Measurements from ENCODE around the gene PAPSS2. TPM values are rescaled to one million over a fixed set of nuclear protein-coding genes. Genes with fewer than 3 reads are reported as not detected.
"Not testable (repeated sequence)": the region's sequence is repeated elsewhere in the genome, so short reads cannot be mapped to it uniquely, and the experiment has no call there.

Gene PAPSS2
- total RNA-seq (2021; ENCODE audit: unreplicated experiment) (14.6 TPM), Bru-seq, nascent RNA (percentile 43 among the genes with signal in this experiment), BruChase-seq, experiment 1, labeled RNA remaining after a 6-hour chase (percentile 47 among the genes with signal in this experiment), BruChase-seq, experiment 2, labeled RNA remaining after a 2-hour chase (percentile 41 among the genes with signal in this experiment)
- 9.8 TPM in 2 replicates for polyA plus RNA-seq (2012)
- long read RNA-seq, transcript PAPSS2-201 (12 exons, 3,949 nt) = major isoform, 19 of 23 reads
- long read RNA-seq, partial matches to known transcripts = 4 of 23 reads
- long read RNA-seq, other reads (novel, unspliced or antisense) = 0 of 23 reads

GRCh38 chr10:87659571-87660483 is at the start of gene PAPSS2:
Gene PAPSS2 (plus strand): TSS chr10:87659878. CDS start chr10:87659982, 104 bp downstream.
- Histone ChIP-seq H3K27ac (ENCODE audit: low read depth, low read length) (no peak within 1 kb of the TSS; the same call in 1 of the 2 replicates), H3K9ac (ENCODE audit: low read length) (peak within 1 kb of the TSS; percentile 62), H3K79me2 (ENCODE audit: insufficient read depth, low read length) (no peaks in the 10 kb centered on the region), H3K4me1 (ENCODE audit: control insufficient read depth in 1 of 2, insufficient read depth in 2 of 2, low read length in 2 of 2) (peaks cover 6 to 34% of the 10 kb centered on the region in 2 experiments; a peak in 3 of 4 replicates), H3K36me3 (ENCODE audit: control insufficient read depth in 1 of 2, insufficient read depth in 2 of 2, low read length in 2 of 2) (no peaks in the 10 kb centered on the region), H3K4me3 (replicated peaks in 1 of 2; ENCODE audit: low read depth in 1 of 2, low read length in 2 of 2) (peak within 1 kb of the TSS; percentile 64 to 70), H4K20me1 (ENCODE audit: insufficient read depth) (no peaks in the 10 kb centered on the region), H3K4me2 (ENCODE audit: low read length) (peak within 1 kb of the TSS; percentile 72), H3K27me3 (ENCODE audit: insufficient read depth, low read length) (no peaks in the 10 kb centered on the region), H3K9me2 (ENCODE audit: insufficient read depth) (no peaks in the 10 kb centered on the region), H2AFZ (ENCODE audit: low read depth, low read length, poor library complexity, severe bottlenecking) (peak within 1 kb of the TSS; percentile 31), H3K9me3 (ENCODE audit: control insufficient read depth in 1 of 2, insufficient read depth in 1 of 2, low read depth in 1 of 2, low read length in 2 of 2) (no peaks in the 10 kb centered on the region)
- intact Hi-C loops (cut with micrococcal nuclease) = loop anchor here (5.0 to 10.0 kb wide), 3 partner anchors 128 to 895 kb away; partner anchors contain the start of genes KLLN and PTEN
- ChIA-PET POLR2A (interaction anchor here (0.6 kb wide), 1 partner anchor 200 kb away, joined by 6 read pairs; no protein-coding TSS in a partner anchor), RAD21 (ENCODE audit: low non-redundant PET in 1 of 2, low total read pairs in 2 of 2, uncharacterized antibody in 2 of 2, unreplicated experiment in 2 of 2) (no interaction called here), CTCF (no interaction called here)
- no TSS peak for BruUV-seq (replicated peaks)
- no peak for DNase-seq (ENCODE audit: low read depth, low spot score)
- 0 out of 2 replicates have a peak, but pooled peaks have one; percentile 27 for TF ChIP-seq POLR2AphosphoS5 (IDR thresholded peaks at IDR 0.05; ENCODE audit: low read depth, low read length)
- no peak for TF ChIP-seq CTCF (IDR thresholded peaks at IDR 0.05 in 2 of 3, conservative IDR thresholded peaks at IDR 0.05 in 1 of 3; ENCODE audit: borderline replicate concordance in 1 of 3, insufficient read depth in 1 of 3, low read depth in 2 of 3, low read length in 2 of 3)
- peak; percentile 83 for ATAC-seq

- H2AFZ ChIP-seq (ENCODE audit: low read depth, low read length, poor library complexity, severe bottlenecking); ATAC-seq; CTCF ChIA-PET; H3K79me2 ChIP-seq (ENCODE audit: insufficient read depth, low read length); H3K27me3 ChIP-seq (ENCODE audit: insufficient read depth, low read length); RAD21 ChIA-PET (ENCODE audit: low non-redundant PET in 1 of 2, low total read pairs in 2 of 2, uncharacterized antibody in 2 of 2, unreplicated experiment in 2 of 2); H3K9me2 ChIP-seq (ENCODE audit: insufficient read depth); POLR2A ChIA-PET; DNase-seq (ENCODE audit: low read depth, low spot score); H4K20me1 ChIP-seq (ENCODE audit: insufficient read depth); intact Hi-C loops (cut with micrococcal nuclease); H3K4me2 ChIP-seq (ENCODE audit: low read length); H3K9me3 ChIP-seq (ENCODE audit: control insufficient read depth in 1 of 2, insufficient read depth in 1 of 2, low read depth in 1 of 2, low read length in 2 of 2); H3K9ac ChIP-seq (ENCODE audit: low read length); BruUV-seq (replicated peaks); H3K4me1 ChIP-seq (ENCODE audit: control insufficient read depth in 1 of 2, insufficient read depth in 2 of 2, low read length in 2 of 2); H3K36me3 ChIP-seq (ENCODE audit: control insufficient read depth in 1 of 2, insufficient read depth in 2 of 2, low read length in 2 of 2); H3K4me3 ChIP-seq (replicated peaks in 1 of 2; ENCODE audit: low read depth in 1 of 2, low read length in 2 of 2); H3K27ac ChIP-seq (ENCODE audit: low read depth, low read length): not testable (repeated sequence)
These were observed 48.3 kb upstream of the PAPSS2 start for GRCh38 chr10:87611341-87611740.
